ENCODE data around the gene RBM23. TPM values are rescaled to one million over a fixed set of nuclear protein-coding genes. Genes with fewer than 3 reads are reported as not detected.

RBM23 gene
- total and polyA plus RNA-seq, 9 of the 15 experiments (the other 6 are each of a cell fraction or from before 2014, with no cell fraction given), result 46.0 to 102 (median 58.5) TPM

GRCh38 chr14:22928237-22929103 lies 9.5 kb upstream of the RBM23 start (continued):
- TF ChIP-seq HOMEZ (CRISPR knock-in tag; IDR thresholded peaks at IDR 0.05) (no peak), BMI1 (IDR thresholded peaks at IDR 0.05; ENCODE audit: low read length) (no peak), MIER1 (IDR thresholded peaks at IDR 0.05; ENCODE audit: low read depth) (no peak), GATAD2A (IDR thresholded peaks at IDR 0.05) (no peak), SMARCA4 (IDR thresholded peaks at IDR 0.05) (peak; percentile 14; the same call in 1 of the 2 replicates), ILF3 (IDR thresholded peaks at IDR 0.05; ENCODE audit: borderline replicate concordance) (no peak), HEY1 (CRISPR knock-in tag; IDR thresholded peaks at IDR 0.05; ENCODE audit: borderline replicate concordance) (no peak), ELF2 (CRISPR knock-in tag; IDR thresholded peaks at IDR 0.05) (no peak), YY1 (IDR thresholded peaks at IDR 0.05; ENCODE audit: borderline replicate concordance in 1 of 3, control insufficient read depth in 1 of 3, extremely low read depth in 1 of 3, insufficient read depth in 3 of 3, insufficient read length in 1 of 3, insufficient replicate concordance in 2 of 3, low read depth in 1 of 3, low read length in 2 of 3) (no peak), MLLT1 (IDR thresholded peaks at IDR 0.05) (no peak), DEAF1 (CRISPR knock-in tag; IDR thresholded peaks at IDR 0.05) (no peak), ZNF23 (CRISPR knock-in tag; IDR thresholded peaks at IDR 0.05) (no peak), ZNF398 (CRISPR knock-in tag; IDR thresholded peaks at IDR 0.05) (no peak), HDAC2 (IDR thresholded peaks at IDR 0.05) (no peak), CHD1 (IDR thresholded peaks at IDR 0.05; ENCODE audit: low read length) (peak; percentile 20), ATF6 (CRISPR knock-in tag; IDR thresholded peaks at IDR 0.05) (peak; percentile 91; the same call in 1 of the 2 replicates), SMARCA5 (IDR thresholded peaks at IDR 0.05) (0 out of 2 replicates have a peak, but pooled peaks have one; percentile 37)

Data from K562 (cell line).